ENCODE results near the gene RAB3IL1. TPM values are rescaled to one million over a fixed set of nuclear protein-coding genes. Genes with fewer than 3 reads are reported as not detected.

The RAB3IL1 gene
- total and polyA plus RNA-seq, 2 donors (not counting 1 experiment from before 2014, with no cell fraction given), result 9.6 to 13.4 TPM

GRCh38 chr11:61875698-61876097, 41.7 kb downstream of the RAB3IL1 start:
- Histone ChIP-seq H3K36me3 (ENCODE audit: control insufficient read depth, insufficient read depth, low read length) (peaks cover 6% of the 10 kb centered on the region), H3K27ac (ENCODE audit: insufficient read depth, low read length) (no peak overlapping the region)
- TF ChIP-seq EZH2 (IDR thresholded peaks at IDR 0.05; ENCODE audit: low read length, missing control alignments) (no peak), CTCF (conservative IDR thresholded peaks at IDR 0.05 in 1 of 2, IDR thresholded peaks at IDR 0.05 in 1 of 2; ENCODE audit: low read depth in 1 of 2, low read length in 2 of 2) (no peak)

GRCh38 chr11:61874853-61875252, 42.5 kb downstream of the RAB3IL1 start:
- Histone ChIP-seq H2AFZ (ENCODE audit: low read length) (no peak overlapping the region), H3K4me1 (ENCODE audit: control insufficient read depth, extremely low read depth, insufficient read depth, low read length) (peaks cover 5% of the 10 kb centered on the region), H3K27ac (ENCODE audit: insufficient read depth, low read length) (no peak overlapping the region), H3K36me3 (ENCODE audit: control insufficient read depth, insufficient read depth, low read length) (peaks cover 6% of the 10 kb centered on the region), H3K4me2 (ENCODE audit: extremely low read depth, insufficient read depth, low read length) (no peak overlapping the region), H3K4me3 (replicated peaks in 1 of 4; ENCODE audit: control extremely low read depth in 1 of 4, insufficient read depth in 1 of 4, low read depth in 3 of 4, low read length in 4 of 4) (no peak overlapping the region), H3K27me3 (ENCODE audit: control insufficient read depth, insufficient read depth, low read length) (no peaks in the 10 kb centered on the region), H3K9me3 (ENCODE audit: control insufficient read depth, insufficient read depth, low read depth, low read length) (no peaks in the 10 kb centered on the region), H3K9ac (ENCODE audit: insufficient read depth, low read length) (no peak overlapping the region), H4K20me1 (ENCODE audit: control insufficient read depth, extremely low read depth, insufficient read depth, low read length) (no peaks in the 10 kb centered on the region), H3K79me2 (ENCODE audit: control insufficient read depth, insufficient read depth, low read length) (no peaks in the 10 kb centered on the region)
- TF ChIP-seq CTCF (conservative IDR thresholded peaks at IDR 0.05 in 1 of 2, IDR thresholded peaks at IDR 0.05 in 1 of 2; ENCODE audit: low read depth in 1 of 2, low read length in 2 of 2), result no peak
- no peak for TF ChIP-seq EZH2 (IDR thresholded peaks at IDR 0.05; ENCODE audit: low read length, missing control alignments)
- no peak for DNase-seq (ENCODE audit: low read depth in 2 of 2)

More at GRCh38 chr11:61875698-61876097, 41.7 kb downstream of the RAB3IL1 start:
- no peaks in the 10 kb centered on the region for H3K9me3 ChIP-seq (ENCODE audit: control insufficient read depth, insufficient read depth, low read depth, low read length)
- H3K4me1 ChIP-seq (ENCODE audit: control insufficient read depth, extremely low read depth, insufficient read depth, low read length), result peaks cover 5% of the 10 kb centered on the region
- DNase-seq (ENCODE audit: low read depth in 2 of 2), result no peak
- H3K4me2 ChIP-seq (ENCODE audit: extremely low read depth, insufficient read depth, low read length), result no peak overlapping the region
- no peaks in the 10 kb centered on the region for H3K79me2 ChIP-seq (ENCODE audit: control insufficient read depth, insufficient read depth, low read length)
- H2AFZ ChIP-seq (ENCODE audit: low read length), result no peak overlapping the region
- no peaks in the 10 kb centered on the region for H4K20me1 ChIP-seq (ENCODE audit: control insufficient read depth, extremely low read depth, insufficient read depth, low read length)
- H3K4me3 ChIP-seq (replicated peaks in 1 of 4; ENCODE audit: control extremely low read depth in 1 of 4, insufficient read depth in 1 of 4, low read depth in 3 of 4, low read length in 4 of 4), result no peak overlapping the region
- H3K27me3 ChIP-seq (ENCODE audit: control insufficient read depth, insufficient read depth, low read length), result no peaks in the 10 kb centered on the region
- no peak overlapping the region for H3K9ac ChIP-seq (ENCODE audit: insufficient read depth, low read length)

- H3K27me3 ChIP-seq (ENCODE audit: control insufficient read depth, insufficient read depth, low read length), result no peaks in the 10 kb centered on the region
- DNase-seq (ENCODE audit: low read depth in 2 of 2), result no peak
- H3K4me2 ChIP-seq (ENCODE audit: extremely low read depth, insufficient read depth, low read length), result no peak overlapping the region
- no peak overlapping the region for H3K4me3 ChIP-seq (replicated peaks in 1 of 4; ENCODE audit: control extremely low read depth in 1 of 4, insufficient read depth in 1 of 4, low read depth in 3 of 4, low read length in 4 of 4)
- TF ChIP-seq EZH2 (IDR thresholded peaks at IDR 0.05; ENCODE audit: low read length, missing control alignments), result no peak
- no peak for TF ChIP-seq CTCF (conservative IDR thresholded peaks at IDR 0.05 in 1 of 2, IDR thresholded peaks at IDR 0.05 in 1 of 2; ENCODE audit: low read depth in 1 of 2, low read length in 2 of 2)
- H3K9me3 ChIP-seq (ENCODE audit: control insufficient read depth, insufficient read depth, low read depth, low read length), result no peaks in the 10 kb centered on the region
- H3K36me3 ChIP-seq (ENCODE audit: control insufficient read depth, insufficient read depth, low read length), result peaks cover 6% of the 10 kb centered on the region
- no peaks in the 10 kb centered on the region for H3K79me2 ChIP-seq (ENCODE audit: control insufficient read depth, insufficient read depth, low read length)
- peaks cover 5% of the 10 kb centered on the region for H3K4me1 ChIP-seq (ENCODE audit: control insufficient read depth, extremely low read depth, insufficient read depth, low read length)
- no peak overlapping the region for H3K9ac ChIP-seq (ENCODE audit: insufficient read depth, low read length)
- H2AFZ ChIP-seq (ENCODE audit: low read length), result no peak overlapping the region
- no peaks in the 10 kb centered on the region for H4K20me1 ChIP-seq (ENCODE audit: control insufficient read depth, extremely low read depth, insufficient read depth, low read length)
- no peak overlapping the region for H3K27ac ChIP-seq (ENCODE audit: insufficient read depth, low read length)
These were observed 43.0 kb downstream of the RAB3IL1 start for GRCh38 chr11:61874377-61874809.
